GM21529 (cell line): ENCODE results near the gene SCFD2.
"Not testable (repeated sequence)": the region's sequence is repeated elsewhere in the genome, so short reads cannot be mapped to it uniquely, and the experiment has no call there.

Experiments used
- ATAC-seq: cut with Tn5 transposase; IDR thresholded peaks from one replicate; pipeline ENCODE4 v1.9.1; 2021; ENCODE audit not compliant: unreplicated experiment

SCFD2 gene

DNA sequence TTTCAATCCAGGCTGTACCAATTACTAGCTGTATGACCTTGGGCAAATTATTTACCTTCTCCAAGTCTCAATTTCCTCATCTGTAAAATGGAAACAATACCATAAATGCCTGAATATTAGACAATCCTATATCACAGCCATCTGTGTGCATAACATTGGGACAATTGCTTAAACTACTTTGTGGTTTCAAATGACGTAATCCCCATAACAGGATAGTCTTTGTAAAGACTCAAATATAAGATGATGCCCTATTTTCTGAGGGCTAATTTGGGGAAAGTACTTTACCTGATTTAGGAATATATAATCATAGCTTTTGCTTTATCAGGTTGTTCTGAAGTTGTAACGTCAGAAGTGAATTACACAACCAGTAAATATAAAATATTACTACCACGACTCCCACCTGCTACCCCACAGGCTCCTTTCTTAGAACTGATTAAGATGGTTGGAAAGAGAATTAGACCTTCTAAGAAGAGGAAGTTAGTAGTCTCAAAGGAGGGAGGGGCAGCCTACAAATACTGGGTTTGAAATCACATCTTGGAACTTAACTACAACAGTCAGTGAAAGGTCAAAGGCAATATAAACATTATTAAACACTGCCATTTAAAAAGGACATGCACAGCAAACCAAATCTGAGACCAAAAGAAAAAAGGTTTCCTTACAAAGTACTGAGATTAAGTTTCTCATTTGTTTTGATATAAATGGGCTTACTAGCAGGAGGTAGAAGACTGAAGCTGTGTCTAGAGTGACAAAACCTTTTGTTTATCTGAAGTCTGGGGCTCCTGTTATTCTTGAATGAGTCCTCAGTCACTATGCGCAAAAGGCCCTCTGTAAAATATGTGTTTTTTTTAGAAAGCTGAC is 215.0 kb downstream of the SCFD2 start:
- ATAC-seq = no peak

DNA sequence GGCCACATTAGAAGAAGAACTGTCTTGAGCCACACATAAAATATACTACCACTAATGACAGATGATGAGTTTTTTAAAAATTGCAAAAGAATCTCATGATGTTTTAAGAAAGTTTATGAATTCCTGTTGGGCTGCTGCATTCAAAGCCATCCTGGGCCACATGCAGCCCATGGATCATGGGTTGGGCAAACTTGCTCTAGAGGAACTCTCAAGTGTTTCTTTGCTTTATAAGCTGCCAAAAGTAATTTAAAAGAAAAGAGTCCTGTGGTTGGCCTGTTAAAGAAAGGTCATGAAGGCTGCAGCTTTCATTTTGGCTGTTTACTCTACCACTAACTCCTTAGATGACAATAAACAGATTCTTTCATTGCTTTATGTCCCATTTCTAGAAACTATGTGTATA is 218.2 kb downstream of the SCFD2 start:
- no peak for ATAC-seq

GRCh38 chr4:53147197-53147596 is 218.7 kb downstream of the SCFD2 start:
- no peak for ATAC-seq

DNA sequence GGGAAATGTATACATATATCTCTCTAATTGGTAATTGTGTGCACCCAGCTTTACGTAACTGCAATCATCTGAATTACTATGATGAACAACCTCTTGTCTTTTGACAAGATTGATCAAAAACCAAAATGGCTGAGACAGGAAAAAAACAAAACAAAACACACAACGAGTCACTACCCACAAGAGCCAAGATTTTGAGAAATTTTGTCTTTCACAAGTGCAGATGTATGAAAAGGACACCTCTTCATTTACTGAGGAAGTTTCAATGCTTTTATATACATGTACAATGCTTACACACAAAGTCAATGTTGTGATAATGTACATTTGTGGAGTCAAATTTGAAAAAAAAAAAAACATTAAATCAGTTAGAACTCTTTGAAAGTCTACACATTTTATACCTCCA is 224.6 kb downstream of the SCFD2 start:
- ATAC-seq = no peak

DNA sequence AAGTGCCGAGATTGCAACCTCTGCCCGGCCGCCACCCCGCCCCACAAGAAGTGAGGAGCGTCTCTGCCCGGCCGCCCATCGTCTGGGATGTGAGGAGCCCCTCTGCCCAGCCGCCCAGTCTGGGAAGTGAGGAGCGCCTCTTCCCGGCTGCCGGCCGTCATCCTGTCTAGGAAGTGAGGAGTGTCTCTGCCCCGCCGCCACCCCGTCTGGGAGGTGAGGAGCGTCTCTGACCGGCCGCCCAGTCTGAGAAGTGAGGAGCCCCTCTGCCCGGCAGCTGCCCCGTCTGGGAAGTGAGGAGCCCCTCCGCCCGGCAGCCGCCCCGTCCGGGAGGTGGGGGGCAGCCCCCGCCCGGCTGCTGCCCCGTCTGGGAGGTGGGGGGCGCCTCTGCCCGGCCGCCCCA is 226.6 kb downstream of the SCFD2 start:
- not testable (repeated sequence) for ATAC-seq

GRCh38 chr4:53137468-53137867 is 228.4 kb downstream of the SCFD2 start:
- ATAC-seq = no peak

DNA sequence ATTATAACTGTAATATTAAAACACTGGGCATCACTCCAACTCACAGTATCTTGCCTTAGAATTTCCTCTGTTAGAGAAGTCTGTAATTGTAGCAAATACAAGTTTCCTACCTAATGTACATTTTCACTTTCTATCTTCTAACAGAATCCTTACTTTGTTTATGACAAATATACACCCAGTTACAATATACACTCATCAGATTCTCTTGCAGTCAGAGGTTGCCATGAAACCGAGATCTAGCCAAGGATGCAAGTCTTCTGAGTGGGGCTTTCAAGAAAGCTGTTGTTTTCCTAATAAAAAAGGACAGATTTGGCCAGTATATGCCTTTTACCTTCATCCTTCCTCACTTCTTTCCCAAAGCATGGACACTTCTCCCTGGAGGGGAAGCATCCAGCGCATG is 228.9 kb downstream of the SCFD2 start:
- no peak for ATAC-seq

DNA sequence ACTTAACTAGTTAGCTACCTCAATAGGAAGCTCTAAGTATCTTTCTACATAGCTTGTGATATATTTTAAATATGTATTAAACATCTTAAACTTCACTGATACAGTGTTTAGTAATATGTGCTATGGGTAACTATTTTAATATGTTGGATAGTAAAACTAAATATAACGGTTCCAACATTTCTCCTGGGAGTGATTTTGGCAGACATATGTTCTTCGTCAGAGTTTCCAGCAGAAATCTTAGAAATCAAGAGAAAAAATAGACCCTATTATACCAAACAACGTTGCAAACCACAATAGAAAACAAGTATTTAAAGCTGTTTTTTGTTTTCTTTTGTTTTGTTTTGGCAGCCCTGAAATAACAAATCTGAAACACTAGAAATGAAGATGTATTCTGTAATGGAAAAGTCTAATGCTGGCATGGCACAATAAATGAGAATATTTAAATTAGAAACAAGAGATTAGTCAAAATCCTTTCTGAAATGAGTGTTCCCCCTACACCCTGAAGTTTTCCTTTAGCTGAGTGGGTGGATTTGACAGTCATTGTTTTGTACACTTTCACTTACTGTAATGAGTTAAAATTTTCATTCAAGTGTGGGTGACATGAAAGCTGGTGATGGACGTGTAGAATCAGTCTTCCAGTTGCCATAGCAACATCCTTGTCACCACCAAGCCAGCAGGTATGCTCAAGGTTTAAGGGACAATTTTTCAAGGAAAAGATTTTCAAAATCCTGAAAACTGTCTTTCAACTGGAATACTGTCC is 233.5 kb downstream of the SCFD2 start:
- peak; percentile 70 for ATAC-seq

GRCh38 chr4:53131562-53131925 is 234.3 kb downstream of the SCFD2 start:
- no peak for ATAC-seq

DNA sequence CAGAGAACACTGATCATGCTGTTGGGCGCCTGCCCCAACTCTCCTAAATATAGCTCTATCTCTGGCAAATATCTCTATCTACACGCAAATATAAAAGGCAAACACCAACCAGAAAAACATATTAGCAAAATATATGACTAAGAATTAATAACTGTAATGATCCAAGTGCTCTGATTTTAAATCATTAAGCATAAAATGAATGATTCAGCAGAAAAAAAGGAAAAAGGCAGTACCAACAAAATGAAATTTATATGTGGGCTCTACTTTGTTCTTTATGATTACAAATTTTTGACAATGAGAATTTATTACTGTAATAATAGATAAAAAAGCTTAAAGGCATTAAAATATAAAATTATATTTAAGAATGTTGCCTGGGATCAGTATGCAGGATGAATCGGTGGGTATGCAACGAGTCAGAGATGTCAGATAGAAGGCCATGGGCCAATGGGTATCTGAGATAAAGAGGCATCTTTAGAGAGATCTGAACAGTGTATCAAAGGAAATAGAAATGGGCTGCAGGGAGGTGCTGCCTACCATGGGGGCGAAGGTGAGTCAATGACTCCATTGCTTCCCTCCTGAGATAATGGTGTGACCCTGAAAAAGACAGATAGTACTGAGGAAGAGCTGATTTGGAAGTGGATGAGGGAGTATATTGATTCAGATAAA is 234.8 kb downstream of the SCFD2 start:
- ATAC-seq = no peak

GRCh38 chr4:53128706-53129357 is 237.0 kb downstream of the SCFD2 start:
- no peak for ATAC-seq

DNA sequence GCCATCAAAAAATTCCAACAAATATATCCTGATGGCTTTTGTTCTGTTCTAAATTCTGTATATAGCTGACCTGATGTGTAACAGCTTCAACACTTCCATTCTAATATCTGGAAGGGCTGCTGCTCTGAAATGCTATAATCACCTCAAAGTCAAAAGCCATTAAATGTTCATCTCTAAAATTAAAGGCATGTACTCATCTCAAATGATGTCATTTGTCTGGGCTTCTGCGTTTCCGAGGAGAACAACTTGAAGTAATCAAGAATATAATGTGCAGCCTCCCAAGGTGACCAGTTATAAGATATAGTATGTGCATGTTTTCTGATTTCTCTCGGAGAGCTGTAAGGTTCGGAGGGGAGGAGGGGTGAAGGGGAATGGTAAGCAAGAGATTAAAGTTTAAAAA is 237.6 kb downstream of the SCFD2 start:
- no peak for ATAC-seq

- ATAC-seq = no peak
Measured at GRCh38 chr4:53127365-53127764, 238.5 kb downstream of the SCFD2 start.

GRCh38 chr4:53126099-53126498 is 239.8 kb downstream of the SCFD2 start:
- no peak for ATAC-seq

DNA sequence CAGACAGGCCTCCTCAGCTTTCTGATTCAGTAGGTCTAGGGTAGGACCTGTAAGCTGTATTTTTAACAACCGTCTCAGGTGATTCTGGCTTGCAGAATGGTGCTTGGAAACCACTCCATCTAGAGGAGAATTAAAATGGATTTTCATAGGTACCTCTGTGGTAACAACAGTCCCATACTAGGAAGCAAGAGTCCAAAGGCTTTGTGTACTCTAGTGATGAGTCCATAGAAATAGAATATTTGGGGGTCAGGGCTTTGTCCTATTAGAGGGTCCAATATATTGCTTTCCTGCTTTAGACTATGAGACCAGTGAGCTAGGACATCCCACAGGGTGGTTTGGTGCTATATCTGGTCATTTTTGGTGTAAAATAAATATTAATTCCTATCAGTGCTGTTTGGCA is 242.0 kb downstream of the SCFD2 start:
- no peak for ATAC-seq

GRCh38 chr4:53123171-53123570 is 242.7 kb downstream of the SCFD2 start:
- no peak for ATAC-seq

DNA sequence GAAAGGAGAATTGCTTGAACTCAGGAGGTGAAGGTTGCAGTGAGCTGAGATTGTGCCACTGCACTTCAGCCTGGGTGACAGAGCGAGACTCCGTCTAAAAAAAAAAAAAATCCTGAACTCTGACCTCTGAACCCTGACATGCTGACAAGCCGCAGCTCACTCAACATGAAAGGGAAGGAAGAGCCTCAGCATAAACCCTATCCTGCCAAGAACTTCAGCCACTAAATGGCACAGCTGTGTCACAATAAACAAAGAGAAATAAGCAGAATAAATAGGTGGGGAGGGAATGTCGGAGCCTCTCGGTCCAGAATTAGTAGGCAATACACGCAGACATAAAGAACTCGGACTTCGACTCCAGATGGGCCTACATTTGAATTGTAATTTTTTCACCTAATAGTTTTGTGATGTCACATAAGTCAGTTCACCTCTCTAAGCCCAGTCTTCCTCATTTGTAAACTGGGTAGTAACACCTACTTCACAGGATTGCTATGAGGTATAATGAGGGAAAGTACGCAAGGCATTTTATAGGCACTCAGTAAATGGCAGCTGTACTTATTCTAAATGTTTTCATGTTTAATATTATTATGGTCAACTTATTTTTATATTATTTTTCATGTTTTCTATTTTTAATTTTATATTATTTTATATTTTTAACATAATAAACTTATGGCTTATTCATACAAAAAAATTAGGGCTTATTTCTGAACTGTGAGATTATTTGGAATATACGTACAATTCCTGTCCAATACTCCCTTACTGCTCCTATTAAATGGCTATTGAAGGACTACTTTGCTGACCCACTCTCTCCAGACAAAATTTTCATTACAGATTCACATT is 243.4 kb downstream of the SCFD2 start:
- no peak for ATAC-seq

DNA sequence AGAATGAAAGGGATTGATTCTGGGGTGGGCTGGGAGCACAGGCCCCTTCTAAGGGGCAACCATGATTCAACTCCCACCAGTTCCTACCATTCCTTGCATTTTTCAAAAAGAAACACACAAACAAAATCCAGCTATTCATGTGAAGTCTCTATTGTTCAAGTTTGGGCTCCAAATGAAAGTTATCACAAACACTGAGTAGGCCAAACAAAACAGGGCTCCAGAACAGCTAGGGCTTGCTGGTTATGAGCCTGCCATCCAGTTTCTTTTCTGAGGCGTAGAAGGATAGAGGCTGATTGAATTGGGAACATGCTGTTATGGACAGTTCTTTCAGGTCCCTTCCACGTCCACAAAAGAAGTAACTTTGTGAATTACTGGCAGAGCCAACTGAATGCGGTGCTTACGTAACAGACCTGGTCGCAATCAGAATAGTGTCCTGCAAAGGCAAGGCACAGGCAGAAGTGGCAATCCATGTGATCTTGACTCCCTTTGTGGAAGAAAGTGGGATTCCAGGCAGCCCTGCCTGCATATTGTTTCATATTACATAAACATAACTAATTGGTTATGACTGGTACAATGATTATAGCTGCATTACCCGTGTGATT is 244.5 kb downstream of the SCFD2 start:
- ATAC-seq = no peak

DNA sequence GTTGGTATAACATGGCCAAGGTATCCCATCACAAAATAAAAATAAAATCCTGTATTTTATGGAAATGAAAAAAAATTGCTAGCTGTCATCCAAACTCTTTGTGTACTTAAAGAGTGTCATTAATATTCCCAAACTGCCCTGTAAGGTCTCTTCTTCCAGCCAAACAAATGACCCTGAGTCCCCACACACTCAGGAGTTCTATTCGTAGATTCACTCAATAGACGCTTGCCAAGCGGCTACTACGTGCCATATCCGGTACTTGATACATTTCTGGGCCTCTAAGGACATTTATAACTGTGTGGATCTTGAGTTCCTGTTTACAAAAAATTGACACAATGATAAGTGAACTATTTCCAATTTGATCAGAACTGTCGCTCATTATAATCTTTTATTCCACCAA is 245.1 kb downstream of the SCFD2 start:
- no peak for ATAC-seq

DNA sequence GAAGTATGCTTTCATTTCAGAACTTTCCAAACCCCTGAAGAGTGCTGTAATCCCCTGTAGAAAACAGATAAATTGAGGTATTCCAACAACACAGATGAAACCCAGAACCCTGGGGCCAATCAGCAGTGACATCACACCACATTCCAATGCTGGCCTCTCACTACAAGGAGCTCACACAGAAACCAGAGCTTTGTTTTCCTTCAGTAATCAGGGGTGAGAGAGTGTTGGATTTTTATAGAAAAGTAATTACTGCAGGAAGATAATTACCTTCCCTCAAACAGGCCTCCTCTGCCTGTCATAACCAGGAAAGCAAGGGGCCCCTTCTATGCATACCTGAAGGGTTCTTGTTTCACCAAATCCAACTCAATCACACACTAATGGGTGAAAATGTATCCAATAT is 246.2 kb downstream of the SCFD2 start:
- no peak for ATAC-seq
